Lung (tissue), 12 donors: ENCODE measurements around the gene ATXN1. TPM values are rescaled to one million over a fixed set of nuclear protein-coding genes. Genes with fewer than 3 reads are reported as not detected.
A peak's percentile ranks its signal among the peaks of the same experiment; 100 is the strongest.

ENCODE experiments used
- ATAC-seq: fragments of 200-7000 bp; cut with Tn5 transposase; one replicate; pipeline ENCODE4 v1.9.1; 2020; ENCODE audit warnings: moderate number of reproducible peaks; ENCODE audit not compliant: insufficient read depth, low FRiP score
- DNase-seq, 3 donors: peaks; one replicate each; pipeline ENCODE4 v3.0.0-alpha.2; 2013 to 2017
- H3K27ac ChIP-seq, 2 donors: one replicate each; pipeline ENCODE4 v1.5.1; 2013; ENCODE audit warnings: mild to moderate bottlenecking in 2 of 2, moderate library complexity in 2 of 2, control low read depth in 1 of 2, inconsistent platforms in 1 of 2, low read depth in 1 of 2, low read length in 1 of 2
- H3K27me3 ChIP-seq, 3 donors: one replicate each; pipeline ENCODE4 v1.5.1; 2013; ENCODE audit warnings: low read length in 2 of 3; ENCODE audit not compliant: control insufficient read depth in 3 of 3, insufficient read depth in 3 of 3
- H3K36me3 ChIP-seq, 4 donors: one replicate each; pipeline ENCODE4 v1.5.1; 2013; ENCODE audit warnings: low read length in 4 of 4, mild to moderate bottlenecking in 1 of 4, moderate library complexity in 1 of 4; ENCODE audit not compliant: control insufficient read depth in 4 of 4, insufficient read depth in 4 of 4
- H3K4me1 ChIP-seq, 5 donors: one replicate each; pipeline ENCODE4 v1.5.1; 2013; ENCODE audit warnings: low read length in 5 of 5, mild to moderate bottlenecking in 2 of 5, moderate library complexity in 1 of 5; ENCODE audit not compliant: control insufficient read depth in 5 of 5, insufficient read depth in 5 of 5
- H3K4me3 ChIP-seq: one replicate; pipeline ENCODE4 v1.5.1; 2013; ENCODE audit warnings: mild to moderate bottlenecking, control low read depth, moderate library complexity
- H3K9ac ChIP-seq, 2 donors: one replicate each; pipeline ENCODE4 v1.5.1; 2013; ENCODE audit warnings: low read length in 2 of 2, control low read depth in 1 of 2; ENCODE audit not compliant: insufficient read depth in 1 of 2
- H3K9me3 ChIP-seq, 4 donors: one replicate each; pipeline ENCODE4 v1.5.1; 2013; ENCODE audit warnings: low read length in 3 of 4, mild to moderate bottlenecking in 1 of 4, moderate library complexity in 1 of 4; ENCODE audit not compliant: control insufficient read depth in 4 of 4, insufficient read depth in 3 of 4
- WGBS, 2 donors: extraction: QIAGEN DNeasy Blood & Tissue Kit; methylation state at CpG; one replicate each; pipeline ENCODE4 v1.1.7; 2013; 5-methylcytosine and 5-hydroxymethylcytosine counted together
- polyA plus RNA-seq, 2 donors: library from polyadenylated mRNA; stranded (reverse); fragments of 200-250 nt; gene quantifications; one replicate each; pipeline ENCODE4 v1.2.1, GENCODE V29; 2013
- total RNA-seq, 2 donors: library from RNA; depleted of rRNA in 1 of 2; stranded (reverse); fragments of >200 nt in 1 of 2; gene quantifications; one replicate each; pipeline ENCODE4 v1.2.1, GENCODE V29; 2014 to 2021
- TF ChIP-seq, protein P1 (sequence below): IDR thresholded peaks from 2 replicates; pipeline ENCODE4 v1.5.1; 2012; ENCODE audit warnings: mild to moderate bottlenecking; ENCODE audit errors: control extremely low read depth, extremely low read depth
- donor health status: control.
- donor health status: control.
- donor health status: Bipolar disorder and iron deficiency.
- donor health status: healthy.
- donor health status: DM: yes; HTN: yes; CAD: no.

The ATXN1 gene
- total and polyA plus RNA-seq, 4 donors = 9.7 to 108 (median 34.9) TPM

DNA sequence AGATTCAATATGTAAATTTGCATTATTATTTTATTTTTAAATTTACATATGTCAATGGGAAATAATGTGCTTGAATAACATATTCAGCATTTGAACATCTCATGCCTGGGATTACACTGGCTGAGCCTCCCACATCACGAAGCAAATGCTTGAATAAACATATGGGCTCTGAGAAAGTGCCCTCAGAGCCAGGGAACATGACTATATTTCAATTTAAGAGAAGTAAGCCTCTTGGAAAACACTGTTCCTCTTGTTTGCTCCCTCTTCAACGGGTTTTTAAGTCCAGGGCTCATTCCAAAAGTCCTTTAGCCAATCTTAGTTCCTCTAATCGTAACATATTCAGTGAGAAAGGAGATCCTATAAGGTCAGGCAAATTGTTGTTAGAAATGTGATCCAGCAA, 400.9 kb downstream of the ATXN1 start:
- Histone ChIP-seq H3K36me3 (no peaks in the 10 kb centered on the region), H3K27ac (no peak overlapping the region), H3K4me3 (no peak overlapping the region), H3K9me3 (no peaks in the 10 kb centered on the region), H3K27me3 (no peaks in the 10 kb centered on the region), H3K9ac (no peak overlapping the region), H3K4me1 (peaks cover 0 to under 1% (median 0%) of the 10 kb centered on the region in 5 donors)
- TF ChIP-seq, protein P1, sequence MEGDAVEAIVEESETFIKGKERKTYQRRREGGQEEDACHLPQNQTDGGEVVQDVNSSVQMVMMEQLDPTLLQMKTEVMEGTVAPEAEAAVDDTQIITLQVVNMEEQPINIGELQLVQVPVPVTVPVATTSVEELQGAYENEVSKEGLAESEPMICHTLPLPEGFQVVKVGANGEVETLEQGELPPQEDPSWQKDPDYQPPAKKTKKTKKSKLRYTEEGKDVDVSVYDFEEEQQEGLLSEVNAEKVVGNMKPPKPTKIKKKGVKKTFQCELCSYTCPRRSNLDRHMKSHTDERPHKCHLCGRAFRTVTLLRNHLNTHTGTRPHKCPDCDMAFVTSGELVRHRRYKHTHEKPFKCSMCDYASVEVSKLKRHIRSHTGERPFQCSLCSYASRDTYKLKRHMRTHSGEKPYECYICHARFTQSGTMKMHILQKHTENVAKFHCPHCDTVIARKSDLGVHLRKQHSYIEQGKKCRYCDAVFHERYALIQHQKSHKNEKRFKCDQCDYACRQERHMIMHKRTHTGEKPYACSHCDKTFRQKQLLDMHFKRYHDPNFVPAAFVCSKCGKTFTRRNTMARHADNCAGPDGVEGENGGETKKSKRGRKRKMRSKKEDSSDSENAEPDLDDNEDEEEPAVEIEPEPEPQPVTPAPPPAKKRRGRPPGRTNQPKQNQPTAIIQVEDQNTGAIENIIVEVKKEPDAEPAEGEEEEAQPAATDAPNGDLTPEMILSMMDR = no peak
- WGBS, 2 donors = 65 to 72% methylated on average over 3 of the region's 3 CpGs
- DNase-seq (peak in 2 of 3 donors; percentile 11 to 47), ATAC-seq (no peak)

DNA sequence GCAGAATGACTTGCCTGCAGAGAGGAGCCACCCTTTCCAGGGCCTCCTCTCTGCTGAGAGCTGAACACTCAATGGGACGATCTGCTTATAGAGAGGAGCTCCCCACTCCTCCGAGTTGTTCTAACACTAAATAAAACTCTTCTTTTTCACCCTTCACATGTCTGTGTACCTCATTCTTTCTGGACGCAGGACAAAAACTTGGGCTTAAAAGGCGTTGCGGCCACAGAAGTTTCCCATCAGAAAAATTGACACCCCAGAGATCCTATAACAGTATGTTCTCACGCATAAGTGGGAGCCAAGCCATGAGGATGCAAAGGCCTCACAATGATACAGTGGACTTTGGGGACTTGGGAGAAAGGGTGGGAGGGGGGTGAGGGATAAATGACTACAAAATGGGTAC, 401.7 kb downstream of the ATXN1 start:
- no peak for ATAC-seq
- H3K9ac ChIP-seq = no peak overlapping the region
- H3K4me3 ChIP-seq = no peak overlapping the region
- H3K36me3 ChIP-seq = no peaks in the 10 kb centered on the region
- 93 to 95% methylated on average over 6 of the region's 6 CpGs for WGBS, 2 donors
- H3K27me3 ChIP-seq = no peaks in the 10 kb centered on the region
- peaks cover 0 to 5% (median 0%) of the 10 kb centered on the region in 5 donors for H3K4me1 ChIP-seq
- TF ChIP-seq, protein P1 = no peak
- no peak for DNase-seq
- no peak overlapping the region for H3K27ac ChIP-seq
- no peaks in the 10 kb centered on the region for H3K9me3 ChIP-seq

DNA sequence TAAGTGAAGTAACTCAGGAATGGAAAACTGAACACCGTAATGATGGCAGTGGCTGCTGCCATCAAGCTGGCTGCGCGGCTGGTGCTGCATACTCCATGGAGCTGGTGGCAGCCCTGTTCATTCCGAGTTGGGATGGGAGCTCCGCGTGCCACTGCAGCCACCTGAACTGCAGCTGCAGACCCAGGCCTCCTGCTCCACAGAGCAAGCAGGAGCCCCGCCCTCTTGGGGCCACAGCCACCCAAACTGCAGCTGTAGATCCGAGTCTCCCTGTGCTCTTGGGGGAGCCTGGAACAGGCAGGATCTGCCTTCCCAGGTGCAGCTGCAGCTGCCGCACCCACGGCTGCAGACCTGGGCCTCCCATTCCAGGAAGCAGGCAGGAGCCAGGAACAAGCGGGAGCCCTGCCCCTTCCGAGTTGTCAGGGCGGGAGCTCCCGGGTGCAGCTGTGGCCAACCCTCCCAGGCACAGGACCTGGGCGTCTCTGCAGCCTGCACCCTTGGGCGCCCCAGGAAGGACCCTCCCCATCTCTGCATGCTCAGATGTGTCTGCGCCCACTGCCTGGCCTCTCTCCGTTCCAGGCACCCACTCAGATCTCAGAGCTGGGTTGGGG, 402.6 kb downstream of the ATXN1 start:
- no peak overlapping the region for H3K4me3 ChIP-seq
- H3K9me3 ChIP-seq = no peaks in the 10 kb centered on the region
- TF ChIP-seq, protein P1 = no peak
- 85 to 92% methylated on average over 18 of the region's 18 CpGs for WGBS, 2 donors
- H3K4me1 ChIP-seq = peaks cover 0 to 5% (median 0%) of the 10 kb centered on the region in 5 donors
- H3K9ac ChIP-seq = no peak overlapping the region
- DNase-seq = no peak
- no peak for ATAC-seq
- H3K27ac ChIP-seq = no peak overlapping the region
- H3K36me3 ChIP-seq = no peaks in the 10 kb centered on the region
- no peaks in the 10 kb centered on the region for H3K27me3 ChIP-seq
